ENCODE results near the gene RBM28. TPM values are rescaled to one million over a fixed set of nuclear protein-coding genes. Genes with fewer than 3 reads are reported as not detected.

Gene RBM28
- total RNA-seq, 1 experiment from 2014 or later = 70.0 TPM

GRCh38 chr7:128265906-128266300, 77.8 kb downstream of the RBM28 start:
- Histone ChIP-seq H3K9ac (ENCODE audit: extremely low read depth, insufficient read length, low read length) (no peak overlapping the region), H3T11ph (ENCODE audit: low read length) (no peak overlapping the region), H2BK20ac (ENCODE audit: low read depth, low read length, poor library complexity, severe bottlenecking) (no peak overlapping the region), H4K5ac (ENCODE audit: insufficient read length, low read depth, low read length) (no peak overlapping the region), H4K91ac (ENCODE audit: insufficient read length, low read depth, low read length) (no peak overlapping the region), H3K79me2 (ENCODE audit: insufficient read depth, low read length) (no peaks in the 10 kb centered on the region), H4K8ac (replicated peaks; ENCODE audit: insufficient read length, low read depth, low read length) (no peak overlapping the region), H3K23ac (ENCODE audit: insufficient read length, low read depth, low read length) (no peak overlapping the region), H3K79me1 (ENCODE audit: insufficient read depth, low read depth, low read length, poor library complexity, severe bottlenecking) (no peaks in the 10 kb centered on the region), H3K4me1 (ENCODE audit: insufficient read depth, low read length) (peaks cover 6% of the 10 kb centered on the region; the same call in 1 of the 2 replicates), H2BK5ac (ENCODE audit: insufficient read length, low read length) (no peak overlapping the region), H2BK15ac (ENCODE audit: low read depth, low read length) (no peak overlapping the region), H3K56ac (ENCODE audit: insufficient read length, low read depth, low read length) (no peak overlapping the region), H3K9me3 (ENCODE audit: control insufficient read depth, low read depth, low read length) (no peaks in the 10 kb centered on the region), H3K18ac (ENCODE audit: insufficient read length, low read depth, low read length) (no peak overlapping the region), H2BK12ac (ENCODE audit: insufficient read length, low read depth, low read length) (no peak overlapping the region), H2AFZ (ENCODE audit: low read length) (no peak overlapping the region), H2BK120ac (ENCODE audit: low read depth, low read length, poor library complexity, severe bottlenecking) (no peak overlapping the region), H3K14ac (ENCODE audit: insufficient read depth, low read length) (no peak overlapping the region; the same call in 1 of the 2 replicates), H3K27me3 (ENCODE audit: insufficient read depth, low read length) (no peaks in the 10 kb centered on the region), H3K27ac (ENCODE audit: insufficient read length, low read depth, low read length) (no peak overlapping the region), H2AK5ac (ENCODE audit: insufficient read length, low read length) (no peak overlapping the region), H4K20me1 (ENCODE audit: control insufficient read depth, insufficient read depth, insufficient read length) (no peaks in the 10 kb centered on the region), H3K23me2 (ENCODE audit: insufficient read length, low read depth, low read length, poor library complexity, severe bottlenecking) (no peaks in the 10 kb centered on the region), H3K4ac (ENCODE audit: low read depth, low read length) (no peak overlapping the region), H3K4me2 (ENCODE audit: insufficient read depth, insufficient read length, low read length) (no peak overlapping the region)
- peaks cover 0 to 4% (median 3%) of the 10 kb centered on the region in 3 experiments; a peak in 2 of 7 replicates for H3K36me3 Mint-ChIP-seq (ENCODE audit: insufficient read depth in 1 of 3, low read depth in 3 of 3)
- DNase-seq = no peak
- TF ChIP-seq CTCF (conservative IDR thresholded peaks at IDR 0.05) = no peak
- WGBS (ENCODE audit: extremely low coverage, insufficient read length, low lambda C conversion rate) = no CpG with 5 or more reads among the region's 5 CpGs
- H3K9me3 Mint-ChIP-seq = no peaks in the 10 kb centered on the region; a peak in 1 of 5 replicates
- H3K27ac Mint-ChIP-seq = 0 out of 7 replicates have a peak overlapping the region, but pooled peaks of 1 of the 3 experiments have one; percentile 23
- peaks cover 42 to 56% of the 10 kb centered on the region in 2 experiments for H3K4me1 Mint-ChIP-seq
- H3K4me3 Mint-ChIP-seq = no peak overlapping the region; a peak in 1 of 5 replicates
- peaks cover 4% of the 10 kb centered on the region for H3K27me3 Mint-ChIP-seq (ENCODE audit: low read depth)
